NCI-H748 (cell line): ENCODE data around the gene DIO1.
A peak's percentile ranks its signal among the peaks of the same experiment; 100 is the strongest.

Experiments
- DNase-seq: peaks from one replicate; lab custom pipeline; 2025; ENCODE audit not compliant: unreplicated experiment; lab: John Stamatoyannopoulos, UW

Gene DIO1

GRCh38 chr1:53938136-53938830 is 44.3 kb downstream of the DIO1 start:
- DNase-seq: no peak

DNA sequence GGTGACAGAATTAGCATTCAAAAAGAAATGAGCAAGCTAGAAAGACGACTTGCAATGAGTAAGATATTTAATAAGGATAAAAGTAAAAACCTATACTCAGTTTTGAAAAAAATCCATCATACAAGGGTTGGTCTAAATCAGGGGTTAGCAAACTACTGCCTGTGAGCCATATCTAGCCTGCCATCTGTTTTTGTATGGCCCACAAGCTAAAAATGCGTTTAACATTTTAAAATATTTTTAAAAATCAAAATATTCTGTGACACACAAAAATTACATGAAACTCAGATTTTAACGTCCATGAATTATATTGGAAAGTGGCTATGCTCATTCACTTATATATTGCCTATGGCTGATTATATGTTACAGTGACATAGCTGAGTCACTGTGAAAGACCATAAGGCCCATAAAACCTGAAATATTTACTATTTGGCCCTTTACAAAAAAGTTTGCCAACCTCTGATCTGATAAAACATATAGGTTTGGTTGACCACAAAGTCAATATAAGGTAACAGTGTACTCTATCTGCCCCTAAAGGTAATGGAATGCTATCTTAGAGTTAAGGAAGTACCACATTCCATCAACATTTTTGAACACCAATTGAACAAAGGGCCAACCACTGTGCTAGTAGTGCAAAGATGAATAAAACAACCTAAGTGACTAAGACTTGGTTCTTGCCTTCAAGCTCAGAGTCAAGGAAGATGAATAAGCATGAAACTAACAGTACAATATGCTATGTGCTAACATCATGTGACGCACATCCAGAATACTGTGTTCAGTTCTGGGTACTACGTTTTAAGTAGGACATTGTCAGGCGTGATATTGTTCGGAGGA is 48.4 kb downstream of the DIO1 start:
- DNase-seq: no peak

- no peak for DNase-seq
Measured at GRCh38 chr1:53943090-53943489, 49.1 kb downstream of the DIO1 start.

DNA sequence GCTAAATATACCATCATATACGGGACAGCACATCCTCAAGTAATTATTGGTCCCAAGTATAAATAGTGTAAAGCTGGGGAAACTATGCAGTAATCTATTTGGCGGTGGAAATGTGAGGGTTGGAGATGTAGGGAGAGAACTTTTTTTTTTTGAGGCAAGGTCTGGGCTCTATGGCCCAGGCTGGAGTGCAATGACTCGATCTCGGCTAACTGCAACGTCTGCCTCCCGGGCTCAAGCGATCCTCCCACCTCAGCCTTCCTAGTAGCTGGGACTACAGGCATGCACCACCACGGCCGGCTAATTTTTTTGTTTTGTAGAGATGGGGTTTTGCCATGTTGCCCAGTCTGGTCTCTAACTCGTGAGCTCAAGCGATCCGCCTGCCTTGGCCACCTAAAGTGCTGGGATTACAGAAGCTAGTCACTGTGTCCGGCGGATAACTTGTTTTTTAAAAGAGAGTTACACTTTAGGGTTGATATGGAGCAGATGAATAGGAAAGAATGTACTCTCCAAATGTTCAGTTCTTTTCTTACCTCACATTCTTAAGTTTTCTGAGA is 49.6 kb downstream of the DIO1 start:
- DNase-seq: no peak

DNA sequence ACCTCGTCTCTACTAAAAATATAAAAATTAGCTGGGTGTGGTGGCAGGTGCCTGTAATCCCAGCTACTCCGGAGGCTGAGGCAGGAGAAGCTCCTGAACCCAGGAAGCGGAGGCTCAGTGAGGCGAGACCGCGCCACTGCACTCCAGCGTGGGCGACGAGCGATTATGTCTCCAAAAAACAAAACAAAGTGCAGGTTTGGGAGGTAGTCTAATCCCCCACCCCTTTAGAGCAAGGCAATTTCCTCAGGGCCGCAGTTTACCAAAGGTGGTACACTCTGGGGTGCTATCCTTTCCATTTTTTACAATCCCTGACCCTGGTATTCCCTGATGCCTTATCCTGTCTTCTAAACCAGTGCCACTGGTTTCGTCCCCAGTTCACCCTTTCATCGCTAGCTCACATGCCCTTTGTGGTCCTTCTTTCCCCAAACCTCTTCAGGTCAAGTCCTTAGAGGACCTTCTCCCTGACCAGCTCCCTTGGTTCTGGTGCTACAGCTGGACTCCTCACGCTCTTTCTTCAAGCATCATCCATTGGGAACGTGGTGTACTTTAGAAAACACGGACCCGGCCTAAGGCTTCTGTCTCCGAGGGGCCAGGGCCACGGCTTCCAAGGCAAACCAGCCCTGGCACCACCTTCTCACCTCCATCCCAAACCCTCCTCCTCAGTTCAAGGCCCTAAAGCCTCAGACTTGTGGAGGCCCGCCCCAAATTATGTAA is 50.6 kb downstream of the DIO1 start:
- DNase-seq: peak; percentile 56

GRCh38 chr1:53945183-53945432 is 51.1 kb downstream of the DIO1 start:
- no peak for DNase-seq

GRCh38 chr1:53945433-53946251 is 51.7 kb downstream of the DIO1 start, which contains the start of gene IFT25:
Gene IFT25, minus strand, starts transcription at chr1:53945699. Its CDS starts 5,617 bp downstream, at chr1:53940082.
- DNase-seq: peak; percentile 96

DNA sequence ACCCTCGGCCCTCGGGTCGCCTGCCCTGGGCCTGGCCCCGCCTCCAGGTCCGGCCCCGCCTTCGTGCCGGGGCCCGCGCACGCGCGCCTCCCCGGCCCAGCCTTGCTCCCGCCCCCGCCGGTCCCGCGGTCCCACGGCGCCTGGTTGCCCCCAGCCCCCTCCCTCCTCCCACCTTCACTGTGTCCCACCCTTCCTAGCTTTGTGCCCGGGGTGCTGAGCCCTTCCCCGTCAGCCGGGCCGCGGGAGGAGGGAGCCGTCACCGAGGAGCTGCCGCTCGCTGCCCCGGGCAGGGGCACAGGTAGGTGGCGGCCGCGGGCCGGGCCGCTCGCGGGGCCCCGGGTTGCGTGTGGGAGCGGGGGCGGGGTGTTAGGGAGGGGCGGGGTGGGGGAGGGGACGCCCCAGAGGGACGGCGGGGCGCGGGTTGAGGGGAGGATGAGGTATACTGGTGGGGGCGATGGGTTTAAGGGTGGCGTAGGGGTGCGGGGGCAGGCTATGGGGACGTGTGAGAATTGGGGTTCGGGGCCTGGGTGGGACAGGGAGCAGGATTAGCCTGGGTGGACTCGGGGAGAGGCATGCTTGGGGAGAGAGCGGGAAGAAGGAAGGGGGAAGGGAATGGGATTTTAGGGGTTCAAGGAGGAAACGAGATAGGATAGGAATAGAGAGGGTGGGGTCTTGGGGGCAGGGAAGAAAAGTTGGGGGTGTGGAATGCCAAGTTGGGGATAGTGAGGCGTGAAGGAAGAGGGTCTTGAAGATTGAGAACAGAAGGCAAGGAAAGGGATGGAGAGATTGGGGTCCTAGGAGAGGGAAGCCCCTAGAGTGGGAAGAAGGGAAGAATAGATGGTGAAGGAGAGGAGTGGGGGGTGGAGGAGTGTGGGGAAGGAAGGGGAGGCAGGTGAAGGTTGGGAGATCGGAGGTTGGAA is 52.5 kb downstream of the DIO1 start, which contains the start of gene LRRC42:
TSS of gene LRRC42 (plus strand) at position 99 of the 920 bp plus-strand sequence. CDS start 5,650 bp downstream, outside the sequence.
- DNase-seq: peak; percentile 24

- DNase-seq: no peak
Measured at GRCh38 chr1:53947172-53947907, 53.4 kb downstream of the DIO1 start.

DNA sequence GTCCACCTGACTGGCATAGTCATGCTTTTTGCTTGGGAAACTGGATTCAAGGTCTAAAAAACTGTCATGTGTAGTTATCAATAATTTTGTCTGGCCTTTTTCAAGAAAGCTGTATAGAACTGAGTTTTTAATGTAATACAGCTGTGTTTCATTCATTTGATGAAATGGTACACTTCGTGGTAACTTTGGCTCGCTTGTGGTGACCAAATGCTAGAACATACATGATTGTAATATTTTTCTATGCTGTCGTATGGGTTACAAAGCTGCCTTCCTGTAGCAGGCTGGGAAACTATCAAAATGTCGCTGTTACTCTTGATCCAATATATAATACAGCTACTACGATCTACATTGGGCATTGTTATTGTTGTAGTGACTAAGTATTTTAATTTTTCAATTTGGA is 54.3 kb downstream of the DIO1 start:
- no peak for DNase-seq

- peak; percentile 72 for DNase-seq
Measured at GRCh38 chr1:53949023-53949990, 55.3 kb downstream of the DIO1 start.

DNA sequence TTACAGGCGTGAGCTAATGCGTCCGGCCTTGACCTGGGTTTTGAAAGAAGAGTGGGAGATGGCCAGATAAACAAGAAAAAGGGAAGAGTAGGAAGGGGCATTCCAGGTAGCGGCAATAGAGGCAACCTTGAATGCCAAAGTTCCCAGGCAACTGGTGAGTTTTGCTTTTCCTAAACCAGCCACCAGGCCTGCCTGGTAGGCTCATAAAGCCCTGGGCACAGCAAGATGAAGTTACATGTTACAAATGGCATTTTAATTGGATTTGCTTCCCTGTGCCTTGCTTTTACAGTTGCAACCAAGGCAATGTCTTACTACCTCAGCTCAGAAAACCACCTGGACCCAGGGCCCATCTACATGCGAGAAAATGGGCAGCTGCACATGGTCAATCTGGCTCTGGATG is 57.7 kb downstream of the DIO1 start:
- DNase-seq: no peak

DNA sequence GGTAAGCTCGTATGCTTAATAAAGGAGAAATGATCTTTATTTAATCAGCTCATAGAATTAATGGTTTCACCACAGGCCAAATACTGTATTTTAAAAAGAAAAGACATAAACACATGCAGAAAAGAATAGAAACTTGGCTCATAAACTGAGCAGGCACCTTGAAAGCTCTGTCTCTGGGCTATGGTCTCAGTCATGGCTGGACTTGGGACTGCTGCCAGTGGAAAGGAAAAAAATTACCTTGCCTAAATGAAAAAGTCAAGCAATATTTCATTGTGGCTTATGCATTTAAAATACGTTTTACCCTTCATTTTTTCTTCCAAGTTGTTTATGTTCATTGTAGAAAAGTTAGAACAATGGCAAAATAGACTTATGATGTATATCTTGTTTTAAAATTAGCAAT is 60.1 kb downstream of the DIO1 start:
- DNase-seq: no peak

DNA sequence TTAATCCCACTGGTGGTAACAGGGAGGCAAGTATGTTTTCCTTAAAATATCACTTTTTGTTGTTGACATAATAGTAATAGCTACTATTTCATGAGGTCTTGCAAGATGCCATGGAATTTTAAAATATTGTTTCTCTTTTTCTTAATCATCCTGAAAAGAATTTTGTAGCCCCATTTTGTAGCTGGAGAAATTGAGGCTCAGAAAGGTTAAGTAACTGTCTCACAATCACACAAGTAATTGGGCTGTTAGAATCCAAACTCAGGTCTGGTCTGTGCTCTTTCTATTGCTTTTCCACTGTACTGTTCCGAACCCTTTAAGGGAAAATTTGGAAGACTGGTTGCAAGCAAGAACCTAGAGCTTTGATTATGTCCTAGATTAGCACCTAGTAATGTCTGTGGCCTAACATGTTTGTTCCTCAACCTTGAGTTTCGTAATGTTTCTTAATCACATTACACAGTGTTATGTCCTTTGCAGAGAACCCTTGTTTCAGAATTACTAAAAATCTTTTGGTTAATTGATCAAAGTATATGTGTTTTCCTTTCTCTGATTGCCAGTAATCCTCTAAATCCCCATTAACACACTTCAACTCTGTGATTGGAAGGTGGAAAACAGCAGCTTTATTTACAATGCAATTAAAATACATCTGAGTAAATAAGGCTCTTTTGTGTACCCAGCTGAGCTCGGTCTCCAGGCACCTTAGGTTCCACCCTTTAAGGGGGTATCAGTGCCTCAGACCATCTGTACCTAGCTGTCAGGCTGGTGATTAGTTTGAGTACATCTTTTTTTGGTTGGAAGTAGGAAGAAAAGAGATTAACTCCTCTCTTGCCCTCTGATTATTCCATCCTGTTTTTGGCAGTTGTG is 62.6 kb downstream of the DIO1 start:
- DNase-seq: peak; percentile 98

DNA sequence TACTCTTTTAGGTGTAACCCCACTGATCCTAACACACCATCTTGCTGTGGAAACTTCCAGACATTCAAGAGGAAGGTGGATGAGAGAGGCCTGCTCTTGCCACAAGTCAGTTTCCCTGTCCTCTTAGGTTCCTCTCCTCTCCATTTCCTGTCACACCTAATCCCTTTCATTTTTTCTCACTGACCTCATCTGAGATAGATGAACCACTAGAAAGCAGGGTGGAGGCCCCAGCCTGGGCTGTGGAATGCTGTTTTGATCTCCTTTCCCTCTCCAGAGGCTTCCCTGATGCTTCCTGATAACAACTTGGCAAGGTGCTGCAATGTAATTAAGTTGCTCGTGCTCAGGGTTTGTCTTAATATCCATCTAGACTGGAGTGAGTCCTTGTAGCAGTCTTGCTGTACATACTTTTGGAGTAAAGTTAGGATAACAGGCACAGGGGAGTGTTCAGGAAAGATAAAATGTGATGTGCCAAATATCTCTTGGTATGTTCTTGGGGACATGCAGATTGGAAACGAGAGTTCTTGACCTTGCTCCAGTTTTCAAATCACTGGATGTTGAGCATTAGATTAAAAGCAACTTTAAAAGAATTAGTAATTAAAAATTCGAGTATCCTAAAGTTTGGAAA is 63.3 kb downstream of the DIO1 start:
- peak; percentile 81 for DNase-seq

DNA sequence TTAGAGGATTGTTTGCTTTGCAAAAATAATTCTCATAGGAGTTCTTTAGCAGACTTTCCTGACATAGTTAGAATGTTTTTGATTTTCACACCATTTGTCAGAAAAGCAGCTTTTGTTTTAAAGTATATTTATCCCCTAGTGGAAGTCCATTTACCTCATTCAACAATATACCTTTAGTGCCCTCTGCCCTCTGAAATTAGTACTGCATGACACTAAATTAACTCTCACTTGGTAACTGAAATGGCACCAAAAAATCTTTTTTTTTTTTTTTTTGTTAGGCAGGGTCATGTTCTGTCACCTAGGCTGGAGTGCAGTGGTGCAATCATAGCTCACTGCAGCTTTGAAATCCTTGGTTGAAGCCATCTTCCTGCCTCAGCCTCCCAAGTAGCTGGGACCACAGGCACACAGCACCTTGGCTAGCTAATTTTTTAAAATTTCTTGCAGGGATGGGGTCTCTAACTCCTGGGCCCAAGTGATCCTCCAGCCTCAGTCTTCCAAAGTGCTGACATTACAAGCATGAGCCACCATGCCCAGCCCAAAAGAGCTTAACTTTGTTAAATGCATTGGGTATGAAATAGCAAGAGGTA is 65.8 kb downstream of the DIO1 start:
- DNase-seq: peak; percentile 24
